Small intestine (tissue), 7 donors: ENCODE data around the gene LPP. TPM values are rescaled to one million over a fixed set of nuclear protein-coding genes. Genes with fewer than 3 reads are reported as not detected.

ENCODE experiments used
- DNase-seq, 2 donors: peaks; one replicate each; pipeline versions ENCODE4 v3.0.0 to v3.0.0-alpha.2; 2013
- FAIRE-seq: peaks from 2 replicates; lab custom pipeline; 2012; peaks lifted over from hg19 to GRCh38; lab: Jason Lieb, UNC
- H3K27ac ChIP-seq, 3 donors: one replicate each; pipeline ENCODE4 v1.5.1; 2013; ENCODE audit warnings: low read length in 2 of 3, mild to moderate bottlenecking in 2 of 3, control low read depth in 1 of 3, inconsistent platforms in 1 of 3, low read depth in 1 of 3, moderate library complexity in 1 of 3
- H3K27me3 ChIP-seq, 3 donors: one replicate each; pipeline ENCODE4 v1.6.1; 2013; ENCODE audit warnings: low read length in 3 of 3, inconsistent platforms in 1 of 3; ENCODE audit not compliant: control insufficient read depth in 3 of 3, insufficient read depth in 3 of 3
- H3K36me3 ChIP-seq, 3 donors: one replicate each; pipeline ENCODE4 v1.6.1; 2013; ENCODE audit warnings: low read length in 3 of 3, inconsistent platforms in 1 of 3, low read depth in 1 of 3, mild to moderate bottlenecking in 1 of 3, moderate library complexity in 1 of 3; ENCODE audit not compliant: control insufficient read depth in 3 of 3, insufficient read depth in 2 of 3
- H3K4me1 ChIP-seq, 3 donors: one replicate each; pipeline ENCODE4 v1.6.1; 2013; ENCODE audit warnings: low read length in 2 of 3, inconsistent platforms in 1 of 3, low read depth in 1 of 3, mild to moderate bottlenecking in 1 of 3, moderate library complexity in 1 of 3; ENCODE audit not compliant: control insufficient read depth in 3 of 3, insufficient read depth in 2 of 3
- H3K4me3 ChIP-seq, 3 donors: one replicate each; pipeline ENCODE4 v1.5.1; 2013; ENCODE audit warnings: low read length in 3 of 3, control low read depth in 1 of 3, inconsistent platforms in 1 of 3, low read depth in 1 of 3, mild to moderate bottlenecking in 1 of 3, moderate library complexity in 1 of 3
- H3K9me3 ChIP-seq, 2 donors: one replicate each; pipeline ENCODE4 v1.6.1; 2013; ENCODE audit warnings: low read depth in 1 of 2, low read length in 1 of 2; ENCODE audit not compliant: control insufficient read depth in 2 of 2, insufficient read depth in 1 of 2
- WGBS, 3 donors: extraction: QIAGEN DNeasy Blood & Tissue Kit; methylation state at CpG; one replicate each; pipeline ENCODE4 v1.1.7; 2013; 5-methylcytosine and 5-hydroxymethylcytosine counted together
- polyA plus RNA-seq, 4 donors: library from polyadenylated mRNA; stranded (reverse) in 3 of 4; unstranded in 1 of 4; fragments of 200-250 nt in 3 of 4; fragments of 120-200 nt in 1 of 4; gene quantifications; one replicate each; pipeline versions ENCODE4 v1.2.1 to v1.2.3, GENCODE V29; 2013
- donor health status: healthy with polysubstance abuse.
- donor health status: control.
- donor health status: control.
- donor health status: Bipolar disorder and iron deficiency.
- donor health status: healthy.

Gene LPP
- polyA plus RNA-seq, 4 donors, result 5.4 to 35.8 (median 12.4) TPM

- 79 to 95% (median 91%) methylated on average over 3 of the region's 3 CpGs for WGBS, 3 donors
- no peak overlapping the region for H3K27ac ChIP-seq
- FAIRE-seq, result no peak
- H3K4me3 ChIP-seq, result no peak overlapping the region
- peaks cover 0 to 14% (median 8%) of the 10 kb centered on the region in 3 donors for H3K36me3 ChIP-seq
- DNase-seq, result no peak
- H3K27me3 ChIP-seq, result no peaks in the 10 kb centered on the region
- no peaks in the 10 kb centered on the region for H3K9me3 ChIP-seq
- no peaks in the 10 kb centered on the region for H3K4me1 ChIP-seq
Measured at GRCh38 chr3:188486952-188487351, 333.0 kb downstream of the LPP start.

- no peaks in the 10 kb centered on the region for H3K4me1 ChIP-seq
- peaks cover 0 to 14% (median 8%) of the 10 kb centered on the region in 3 donors for H3K36me3 ChIP-seq
- no peaks in the 10 kb centered on the region for H3K9me3 ChIP-seq
- 75 to 93% (median 93%) methylated on average over 5 of the region's 5 CpGs for WGBS, 3 donors
- H3K4me3 ChIP-seq, result no peak overlapping the region
- peak overlapping the region in 1 of 3 donors; percentile 62 for H3K27ac ChIP-seq
- no peaks in the 10 kb centered on the region for H3K27me3 ChIP-seq
- DNase-seq (no peak), FAIRE-seq (no peak)
Measured at GRCh38 chr3:188487652-188488051, 333.7 kb downstream of the LPP start.

GRCh38 chr3:188488801-188489200 lies 334.8 kb downstream of the LPP start:
- Histone ChIP-seq H3K27me3 (no peaks in the 10 kb centered on the region), H3K36me3 (peaks cover 0 to 14% (median 8%) of the 10 kb centered on the region in 3 donors), H3K4me3 (no peak overlapping the region), H3K4me1 (no peaks in the 10 kb centered on the region), H3K27ac (no peak overlapping the region), H3K9me3 (no peaks in the 10 kb centered on the region)
- DNase-seq, result no peak
- 94 to 99% (median 97%) methylated on average over 6 of the region's 6 CpGs for WGBS, 3 donors
- no peak for FAIRE-seq

- Histone ChIP-seq H3K4me3 (no peak overlapping the region), H3K36me3 (peaks cover 0 to 18% (median 7%) of the 10 kb centered on the region in 3 donors), H3K9me3 (no peaks in the 10 kb centered on the region), H3K27me3 (no peaks in the 10 kb centered on the region), H3K4me1 (no peaks in the 10 kb centered on the region), H3K27ac (no peak overlapping the region)
- DNase-seq (no peak), FAIRE-seq (no peak)
- WGBS, 3 donors, result 78 to 80% (median 79%) methylated on average over 1 of the region's 1 CpG
Measured at GRCh38 chr3:188489639-188490405, 335.9 kb downstream of the LPP start.

- 98% methylated on average over 10 to 11 of the region's 11 CpGs for WGBS, 3 donors
- no peaks in the 10 kb centered on the region for H3K9me3 ChIP-seq
- no peak overlapping the region for H3K27ac ChIP-seq
- H3K4me1 ChIP-seq, result no peaks in the 10 kb centered on the region
- H3K36me3 ChIP-seq, result peaks cover 0 to 15% (median 3%) of the 10 kb centered on the region in 3 donors
- FAIRE-seq (no peak), DNase-seq (no peak)
- no peak overlapping the region for H3K4me3 ChIP-seq
- H3K27me3 ChIP-seq, result no peaks in the 10 kb centered on the region
Measured at GRCh38 chr3:188490416-188490815, 336.5 kb downstream of the LPP start.

- H3K36me3 ChIP-seq, result peaks cover 0 to 17% (median under 1%) of the 10 kb centered on the region in 3 donors
- H3K9me3 ChIP-seq, result no peaks in the 10 kb centered on the region
- no peak overlapping the region for H3K4me3 ChIP-seq
- WGBS, 3 donors, result 78 to 96% (median 86%) methylated on average over 1 of the region's 1 CpG
- DNase-seq (no peak), FAIRE-seq (no peak)
- no peaks in the 10 kb centered on the region for H3K4me1 ChIP-seq
- H3K27ac ChIP-seq, result peak overlapping the region in 1 of 3 donors; percentile 9
- H3K27me3 ChIP-seq, result no peaks in the 10 kb centered on the region
Measured at GRCh38 chr3:188491276-188491687, 337.3 kb downstream of the LPP start.

- no peaks in the 10 kb centered on the region for H3K27me3 ChIP-seq
- H3K4me1 ChIP-seq, result no peaks in the 10 kb centered on the region
- no peak overlapping the region for H3K4me3 ChIP-seq
- peaks cover 0 to 11% (median 0%) of the 10 kb centered on the region in 3 donors for H3K36me3 ChIP-seq
- 86 to 96% (median 93%) methylated on average over 3 of the region's 3 CpGs for WGBS, 3 donors
- FAIRE-seq, result no peak
- DNase-seq, result no peak
- no peak overlapping the region for H3K27ac ChIP-seq
- H3K9me3 ChIP-seq, result peaks cover 0 to 2% of the 10 kb centered on the region in 2 donors
Measured at GRCh38 chr3:188496390-188496789, 342.4 kb downstream of the LPP start.

- peaks cover 0 to 5% of the 10 kb centered on the region in 2 donors for H3K9me3 ChIP-seq
- no peak for DNase-seq
- H3K27ac ChIP-seq, result no peak overlapping the region
- no peak for FAIRE-seq
- peaks cover 0 to 13% (median 0%) of the 10 kb centered on the region in 3 donors for H3K36me3 ChIP-seq
- H3K4me3 ChIP-seq, result no peak overlapping the region
- H3K4me1 ChIP-seq, result no peaks in the 10 kb centered on the region
- no peaks in the 10 kb centered on the region for H3K27me3 ChIP-seq
- WGBS, 3 donors, result 88 to 91% (median 89%) methylated on average over 4 of the region's 4 CpGs
Measured at GRCh38 chr3:188497021-188497420, 343.1 kb downstream of the LPP start.
